Small intestine (tissue), 7 donors: ENCODE results near the gene UBN1. TPM values are rescaled to one million over a fixed set of nuclear protein-coding genes. Genes with fewer than 3 reads are reported as not detected.

Experiments
- DNase-seq, 2 donors: peaks; one replicate each; pipeline versions ENCODE4 v3.0.0 to v3.0.0-alpha.2; 2013
- FAIRE-seq: peaks from 2 replicates; lab custom pipeline; 2012; peaks lifted over from hg19 to GRCh38; lab: Jason Lieb, UNC
- H3K27ac ChIP-seq, 3 donors: one replicate each; pipeline ENCODE4 v1.5.1; 2013; ENCODE audit warnings: low read length in 2 of 3, mild to moderate bottlenecking in 2 of 3, control low read depth in 1 of 3, inconsistent platforms in 1 of 3, low read depth in 1 of 3, moderate library complexity in 1 of 3
- H3K27me3 ChIP-seq, 3 donors: one replicate each; pipeline ENCODE4 v1.6.1; 2013; ENCODE audit warnings: low read length in 3 of 3, inconsistent platforms in 1 of 3; ENCODE audit not compliant: control insufficient read depth in 3 of 3, insufficient read depth in 3 of 3
- H3K36me3 ChIP-seq, 3 donors: one replicate each; pipeline ENCODE4 v1.6.1; 2013; ENCODE audit warnings: low read length in 3 of 3, inconsistent platforms in 1 of 3, low read depth in 1 of 3, mild to moderate bottlenecking in 1 of 3, moderate library complexity in 1 of 3; ENCODE audit not compliant: control insufficient read depth in 3 of 3, insufficient read depth in 2 of 3
- H3K4me1 ChIP-seq, 3 donors: one replicate each; pipeline ENCODE4 v1.6.1; 2013; ENCODE audit warnings: low read length in 2 of 3, inconsistent platforms in 1 of 3, low read depth in 1 of 3, mild to moderate bottlenecking in 1 of 3, moderate library complexity in 1 of 3; ENCODE audit not compliant: control insufficient read depth in 3 of 3, insufficient read depth in 2 of 3
- H3K4me3 ChIP-seq, 3 donors: one replicate each; pipeline ENCODE4 v1.5.1; 2013; ENCODE audit warnings: low read length in 3 of 3, control low read depth in 1 of 3, inconsistent platforms in 1 of 3, low read depth in 1 of 3, mild to moderate bottlenecking in 1 of 3, moderate library complexity in 1 of 3
- H3K9me3 ChIP-seq, 2 donors: one replicate each; pipeline ENCODE4 v1.6.1; 2013; ENCODE audit warnings: low read depth in 1 of 2, low read length in 1 of 2; ENCODE audit not compliant: control insufficient read depth in 2 of 2, insufficient read depth in 1 of 2
- WGBS, 3 donors: extraction: QIAGEN DNeasy Blood & Tissue Kit; methylation state at CpG; one replicate each; pipeline ENCODE4 v1.1.7; 2013; 5-methylcytosine and 5-hydroxymethylcytosine counted together
- polyA plus RNA-seq, 4 donors: library from polyadenylated mRNA; stranded (reverse) in 3 of 4; unstranded in 1 of 4; fragments of 200-250 nt in 3 of 4; fragments of 120-200 nt in 1 of 4; gene quantifications; one replicate each; pipeline versions ENCODE4 v1.2.1 to v1.2.3, GENCODE V29; 2013
- donor health status: healthy with polysubstance abuse.
- donor health status: control.
- donor health status: control.
- donor health status: Bipolar disorder and iron deficiency.
- donor health status: healthy.

Gene UBN1
- polyA plus RNA-seq, 4 donors = 12.3 to 39.8 (median 16.8) TPM

DNA sequence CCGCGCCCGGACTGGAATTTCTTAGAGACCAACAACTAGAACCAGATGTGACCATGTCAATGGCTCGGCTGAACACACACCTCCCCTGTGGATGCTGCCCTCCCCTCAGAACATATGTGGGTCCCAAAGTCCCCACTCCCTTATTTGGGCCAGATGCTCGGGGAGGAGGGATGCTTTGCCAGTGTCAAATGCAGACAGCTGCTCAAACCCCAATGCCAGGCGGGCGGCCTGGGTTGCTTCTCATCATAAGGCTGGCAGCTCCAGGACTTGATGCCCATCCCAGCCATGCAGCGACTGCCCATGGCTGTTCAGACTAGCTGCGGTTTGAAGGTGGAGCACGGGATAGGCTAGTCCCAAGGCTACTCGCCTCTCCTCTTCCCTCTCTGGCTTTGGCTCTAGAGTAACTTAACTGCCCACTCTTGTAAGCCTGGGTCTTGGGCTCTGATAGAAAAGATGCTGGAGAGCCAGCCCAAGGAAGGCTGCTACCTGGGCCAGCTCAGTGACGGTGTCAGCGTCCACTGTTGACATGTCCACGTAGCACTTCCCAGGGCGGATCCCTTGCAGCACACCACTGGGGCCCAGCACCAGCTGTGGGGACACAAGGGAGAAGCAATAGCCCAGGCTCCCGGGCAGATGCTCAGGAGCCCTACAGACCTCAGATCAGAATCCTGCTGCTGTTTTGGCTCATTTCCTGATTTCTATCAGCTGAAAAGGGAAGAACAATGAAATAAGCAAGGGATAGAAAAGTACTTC, 33.9 kb upstream of the UBN1 start:
- DNase-seq (no peak), FAIRE-seq (no peak)
- H3K9me3 ChIP-seq = no peaks in the 10 kb centered on the region
- no peak overlapping the region for H3K4me3 ChIP-seq
- peaks cover 13 to 74% (median 25%) of the 10 kb centered on the region in 3 donors for H3K36me3 ChIP-seq
- no peak overlapping the region for H3K27ac ChIP-seq
- no peaks in the 10 kb centered on the region for H3K27me3 ChIP-seq
- H3K4me1 ChIP-seq = no peaks in the 10 kb centered on the region
- 94 to 98% (median 95%) methylated on average over 16 of the region's 16 CpGs for WGBS, 3 donors

DNA sequence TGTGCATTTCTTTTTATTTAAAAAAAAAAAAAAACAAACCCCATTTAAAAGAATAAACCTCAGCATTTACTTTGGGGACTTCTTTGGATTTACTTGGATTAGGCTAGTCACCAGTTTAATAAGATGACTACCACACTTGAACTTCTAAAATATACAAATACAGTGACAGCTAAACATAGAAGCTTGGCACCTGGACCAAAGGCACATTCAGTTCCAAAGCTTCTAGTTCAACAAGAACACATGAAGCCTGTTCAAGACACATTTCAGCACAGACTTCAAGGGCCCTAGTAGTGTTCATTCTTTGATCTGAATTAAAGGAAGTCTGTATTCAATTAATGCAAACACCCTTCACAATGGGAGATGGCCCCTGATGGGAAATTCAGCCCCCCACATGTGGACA, 33.2 kb upstream of the UBN1 start:
- no peaks in the 10 kb centered on the region for H3K27me3 ChIP-seq
- FAIRE-seq (no peak), DNase-seq (no peak)
- no peak overlapping the region for H3K27ac ChIP-seq
- H3K4me1 ChIP-seq = no peaks in the 10 kb centered on the region
- H3K4me3 ChIP-seq = no peak overlapping the region
- H3K9me3 ChIP-seq = no peaks in the 10 kb centered on the region
- peaks cover 17 to 76% (median 23%) of the 10 kb centered on the region in 3 donors for H3K36me3 ChIP-seq

- FAIRE-seq (no peak), DNase-seq (no peak)
- Histone ChIP-seq H3K4me3 (no peak overlapping the region), H3K9me3 (no peaks in the 10 kb centered on the region), H3K36me3 (peaks cover 21 to 75% (median 23%) of the 10 kb centered on the region in 3 donors), H3K4me1 (no peaks in the 10 kb centered on the region), H3K27ac (no peak overlapping the region), H3K27me3 (no peaks in the 10 kb centered on the region)
- WGBS, 3 donors = 85 to 91% (median 89%) methylated on average over 16 of the region's 16 CpGs
Measured at GRCh38 chr16:4814542-4815173, 32.6 kb upstream of the UBN1 start.

- no peaks in the 10 kb centered on the region for H3K27me3 ChIP-seq
- H3K36me3 ChIP-seq = peaks cover 19 to 72% (median 27%) of the 10 kb centered on the region in 3 donors
- DNase-seq (no peak), FAIRE-seq (no peak)
- no peak overlapping the region for H3K27ac ChIP-seq
- WGBS, 3 donors = 91 to 96% (median 96%) methylated on average over 6 of the region's 6 CpGs
- no peaks in the 10 kb centered on the region for H3K4me1 ChIP-seq
- H3K9me3 ChIP-seq = no peaks in the 10 kb centered on the region
- no peak overlapping the region for H3K4me3 ChIP-seq
Measured at GRCh38 chr16:4820652-4821051, 26.6 kb upstream of the UBN1 start.

DNA sequence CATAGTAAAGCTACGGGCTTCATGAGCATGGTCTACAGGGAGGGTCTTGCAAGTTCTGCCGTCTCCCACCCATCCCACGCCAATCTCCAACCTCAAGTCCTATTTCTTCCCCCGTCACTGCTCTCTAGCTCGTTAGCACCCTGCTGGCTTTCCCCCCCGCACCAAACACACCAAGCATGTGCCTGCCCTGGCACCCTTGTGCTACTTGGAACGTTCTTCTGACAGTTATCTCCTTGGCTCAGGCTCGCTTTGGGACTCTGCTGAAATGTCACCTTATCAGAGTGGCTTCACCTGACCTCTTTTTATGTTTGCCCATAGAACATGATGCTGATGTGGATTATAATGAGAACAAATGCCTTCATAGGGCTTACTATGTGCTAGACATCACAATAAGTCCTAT, 22.1 kb upstream of the UBN1 start:
- Histone ChIP-seq H3K36me3 (peaks cover 20 to 83% (median 29%) of the 10 kb centered on the region in 3 donors), H3K4me1 (no peaks in the 10 kb centered on the region), H3K4me3 (no peak overlapping the region), H3K9me3 (no peaks in the 10 kb centered on the region), H3K27ac (no peak overlapping the region), H3K27me3 (no peaks in the 10 kb centered on the region)
- FAIRE-seq = no peak
- DNase-seq = no peak
- 88 to 92% (median 91%) methylated on average over 8 of the region's 8 CpGs for WGBS, 3 donors

- no peak overlapping the region for H3K4me3 ChIP-seq
- H3K4me1 ChIP-seq = no peaks in the 10 kb centered on the region
- no peaks in the 10 kb centered on the region for H3K9me3 ChIP-seq
- FAIRE-seq (no peak), DNase-seq (no peak)
- WGBS, 3 donors = 95 to 100% (median 96%) methylated on average over 4 of the region's 4 CpGs
- H3K36me3 ChIP-seq = peaks cover 21 to 87% (median 32%) of the 10 kb centered on the region in 3 donors
- no peak overlapping the region for H3K27ac ChIP-seq
- no peaks in the 10 kb centered on the region for H3K27me3 ChIP-seq
Measured at GRCh38 chr16:4826526-4826925, 20.8 kb upstream of the UBN1 start.

GRCh38 chr16:4826980-4827379, 20.3 kb upstream of the UBN1 start:
- Histone ChIP-seq H3K27me3 (no peaks in the 10 kb centered on the region), H3K4me3 (no peak overlapping the region), H3K4me1 (no peaks in the 10 kb centered on the region), H3K27ac (no peak overlapping the region), H3K36me3 (peaks cover 19 to 88% (median 31%) of the 10 kb centered on the region in 3 donors), H3K9me3 (no peaks in the 10 kb centered on the region)
- WGBS, 3 donors = 91 to 93% (median 92%) methylated on average over 10 of the region's 10 CpGs
- FAIRE-seq (no peak), DNase-seq (no peak)

- H3K27ac ChIP-seq = no peak overlapping the region
- no peak for DNase-seq
- H3K4me1 ChIP-seq = peaks cover 0 to 10% (median 0%) of the 10 kb centered on the region in 3 donors
- no peaks in the 10 kb centered on the region for H3K27me3 ChIP-seq
- H3K36me3 ChIP-seq = peaks cover 17 to 82% (median 33%) of the 10 kb centered on the region in 3 donors
- H3K4me3 ChIP-seq = no peak overlapping the region
- H3K9me3 ChIP-seq = no peaks in the 10 kb centered on the region
- WGBS, 3 donors = 88 to 94% (median 94%) methylated on average over 11 of the region's 11 CpGs
- FAIRE-seq = no peak
Measured at GRCh38 chr16:4828567-4829321, 18.5 kb upstream of the UBN1 start.
